Smooth muscle cell (in vitro differentiated cells): ENCODE results near the gene HOXB2. TPM values are rescaled to one million over a fixed set of nuclear protein-coding genes. Genes with fewer than 3 reads are reported as not detected.
A peak's percentile ranks its signal among the peaks of the same experiment; 100 is the strongest.

Source experiments
- DNase-seq: peaks from one replicate; lab custom pipeline; 2025; ENCODE audit not compliant: unreplicated experiment; lab: John Stamatoyannopoulos, UW
- H2AFZ ChIP-seq: fragments of 200-600 bp; sonication (generic); 2 replicates; pipeline ENCODE4 v1.6.0; 2016; ENCODE audit warnings: antibody characterized with exemption, low read depth, mild to moderate bottlenecking
- H3F3A ChIP-seq: fragments of 200-600 bp; sonication (generic); 2 replicates; pipeline ENCODE4 v1.6.0; 2017; ENCODE audit warnings: antibody characterized with exemption, low read depth
- H3K27ac ChIP-seq: fragments of 200-600 bp; sonication (generic); 2 replicates; pipeline ENCODE4 v1.5.1; 2016; ENCODE audit warnings: low read depth, mild to moderate bottlenecking
- H3K27me3 ChIP-seq: fragments of 200-600 bp; sonication (generic); 2 replicates; pipeline ENCODE4 v1.6.1; 2016; ENCODE audit warnings: low read depth, mild to moderate bottlenecking
- H3K36me3 ChIP-seq: fragments of 200-600 bp; sonication (generic); 2 replicates; pipeline ENCODE4 v1.5.1; 2016; ENCODE audit warnings: low read depth
- H3K4me1 ChIP-seq: fragments of 200-600 bp; sonication (generic); 2 replicates; pipeline ENCODE4 v1.5.1; 2016; ENCODE audit warnings: low read depth
- H3K4me2 ChIP-seq: fragments of 200-600 bp; sonication (generic); 2 replicates; pipeline ENCODE4 v1.6.0; 2016; ENCODE audit warnings: mild to moderate bottlenecking
- H3K4me3 ChIP-seq: fragments of 200-600 bp; sonication (generic); 2 replicates; pipeline ENCODE4 v1.5.1; 2016; ENCODE audit warnings: mild to moderate bottlenecking
- H3K79me2 ChIP-seq: fragments of 200-600 bp; sonication (generic); 2 replicates; pipeline ENCODE4 v1.6.0; 2016; ENCODE audit warnings: low read depth, mild to moderate bottlenecking
- H3K9ac ChIP-seq: fragments of 200-600 bp; sonication (generic); 2 replicates; pipeline ENCODE4 v1.6.0; 2016; ENCODE audit warnings: low read depth
- H3K9me3 ChIP-seq: fragments of 200-600 bp; sonication (generic); replicated peaks from 2 replicates; pipeline ENCODE4 v1.5.1; 2016; ENCODE audit warnings: low read depth
- H4K20me1 ChIP-seq: fragments of 200-600 bp; sonication (generic); 2 replicates; pipeline ENCODE4 v1.6.0; 2016; ENCODE audit warnings: low read depth
- CTCF ChIP-seq: fragments of 200-600 bp; sonication (generic); IDR thresholded peaks from 2 replicates; pipeline ENCODE4 v1.5.1; 2017; ENCODE audit warnings: borderline replicate concordance, mild to moderate bottlenecking, antibody characterized with exemption; ENCODE audit not compliant: insufficient read depth, poor library complexity, severe bottlenecking
- WGBS: methylation state at CpG from one replicate; pipeline ENCODE4 v1.1.7; 2016; ENCODE audit warnings: low lambda C conversion rate; 5-methylcytosine and 5-hydroxymethylcytosine counted together
- polyA plus RNA-seq: library from polyadenylated mRNA; unstranded; fragments of >200 nt; fragmentation: Nextera tagmentation; extraction: Ambion mirVana; gene quantifications from 2 replicates; pipeline ENCODE4 v1.2.1, GENCODE V29; 2016
- total RNA-seq: library from RNA; depleted of rRNA; stranded (reverse); fragments of >200 nt; gene quantifications from 2 replicates; pipeline ENCODE4 v1.2.3, GENCODE V29; 2014

HOXB2 gene
- total and polyA plus RNA-seq, 2 experiments from 2014 or later = 26.5 to 40.4 TPM

- H3K27me3 ChIP-seq = peaks cover 77% of the 10 kb centered on the region
- WGBS = 19% methylated on average over 34 of the region's 34 CpGs
- H3K9me3 ChIP-seq = no peaks in the 10 kb centered on the region
- peak overlapping the region; percentile 1 for H3K27ac ChIP-seq
- no peak overlapping the region for H2AFZ ChIP-seq
- H4K20me1 ChIP-seq = peaks cover 99% of the 10 kb centered on the region
- H3F3A ChIP-seq = no peaks in the 10 kb centered on the region
- peak overlapping the region; percentile 58 for H3K4me3 ChIP-seq
- peaks cover 70% of the 10 kb centered on the region for H3K79me2 ChIP-seq
- H3K4me2 ChIP-seq = peak overlapping the region; percentile 86
- H3K36me3 ChIP-seq = no peaks in the 10 kb centered on the region
- DNase-seq = no peak
- no peak for TF ChIP-seq CTCF
- H3K4me1 ChIP-seq = no peaks in the 10 kb centered on the region
- no peak overlapping the region for H3K9ac ChIP-seq
Observed at GRCh38 chr17:48586355-48587258, 41.7 kb upstream of the HOXB2 start.

- Histone ChIP-seq H3K4me1 (no peaks in the 10 kb centered on the region), H3F3A (no peaks in the 10 kb centered on the region), H3K4me2 (peak overlapping the region; percentile 86), H2AFZ (no peak overlapping the region), H3K27me3 (peaks cover 87% of the 10 kb centered on the region), H3K9ac (no peak overlapping the region), H3K36me3 (no peaks in the 10 kb centered on the region), H3K27ac (no peak overlapping the region), H4K20me1 (peaks cover 99% of the 10 kb centered on the region), H3K4me3 (no peak overlapping the region), H3K9me3 (no peaks in the 10 kb centered on the region), H3K79me2 (peaks cover 69% of the 10 kb centered on the region)
- no peak for TF ChIP-seq CTCF
- no peak for DNase-seq
- WGBS = 52% methylated on average over 2 of the region's 2 CpGs
Observed at GRCh38 chr17:48584223-48584741, 39.4 kb upstream of the HOXB2 start.

GRCh38 chr17:48583708-48584222 is 38.9 kb upstream of the HOXB2 start:
- Histone ChIP-seq H3K4me2 (no peak overlapping the region), H4K20me1 (peaks cover 99% of the 10 kb centered on the region), H3K27ac (no peak overlapping the region), H3K36me3 (no peaks in the 10 kb centered on the region), H3K4me3 (no peak overlapping the region), H3K9ac (no peak overlapping the region), H3K4me1 (no peaks in the 10 kb centered on the region), H3K9me3 (no peaks in the 10 kb centered on the region), H3K27me3 (peaks cover 87% of the 10 kb centered on the region), H3K79me2 (peaks cover 64% of the 10 kb centered on the region), H2AFZ (no peak overlapping the region), H3F3A (no peaks in the 10 kb centered on the region)
- no peak for TF ChIP-seq CTCF
- WGBS = 79% methylated on average over 3 of the region's 3 CpGs
- DNase-seq = no peak
